Activated naive CD8-positive, alpha-beta T cell treated with anti-CD3 and anti-CD28 coated beads for 36 hours (primary cell): ENCODE data around the gene SMIM14. TPM values are rescaled to one million over a fixed set of nuclear protein-coding genes. Genes with fewer than 3 reads are reported as not detected.
"Not testable (repeated sequence)": the region's sequence is repeated elsewhere in the genome, so short reads cannot be mapped to it uniquely, and the experiment has no call there.

Experiments
- DNase-seq: peaks from one replicate; pipeline ENCODE4 v3.0.0; 2021
- H3K27ac Mint-ChIP-seq: one replicate; pipeline ENCODE4 v1.8.0; 2022; ENCODE audit warnings: mild to moderate bottlenecking, moderate library complexity, mixed read lengths
- H3K27me3 Mint-ChIP-seq: one replicate; pipeline ENCODE4 v1.8.0; 2022; ENCODE audit warnings: mild to moderate bottlenecking, mixed read lengths
- H3K36me3 Mint-ChIP-seq: one replicate; pipeline ENCODE4 v1.8.0; 2021; ENCODE audit warnings: mild to moderate bottlenecking, mixed read lengths
- H3K4me1 Mint-ChIP-seq: one replicate; pipeline ENCODE4 v1.8.0; 2021; ENCODE audit warnings: mixed read lengths
- H3K4me3 Mint-ChIP-seq: one replicate; pipeline ENCODE4 v1.8.0; 2022; ENCODE audit warnings: mild to moderate bottlenecking, moderate library complexity, mixed read lengths
- H3K9me3 Mint-ChIP-seq: one replicate; pipeline ENCODE4 v1.8.0; 2022; ENCODE audit warnings: mixed read lengths
- total RNA-seq, 2 experiments: library from RNA; stranded (reverse); gene quantifications; one replicate each; pipeline ENCODE4 v1.2.3, GENCODE V29; 2021

SMIM14 gene
- total RNA-seq, 2 experiments from 2014 or later, result 0.36 to 0.62 TPM

DNA sequence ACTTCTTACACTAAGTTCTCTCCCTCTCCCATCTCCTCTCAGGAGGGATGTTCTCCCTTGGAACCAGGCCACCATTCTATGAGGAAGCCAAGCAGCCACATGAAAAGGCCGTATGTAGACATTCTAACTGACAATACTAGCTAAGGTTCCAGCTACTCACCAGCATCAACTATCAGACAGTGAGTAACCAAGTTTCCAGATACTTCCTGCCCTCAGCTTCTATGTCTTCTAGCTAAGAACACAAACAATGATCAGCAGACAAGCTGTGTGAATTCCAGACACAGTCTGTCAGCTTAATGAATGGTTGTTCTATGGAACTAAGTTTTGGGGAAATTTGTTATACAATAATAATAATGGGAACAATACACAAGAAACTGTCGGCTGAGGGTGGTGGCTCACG is 50.8 kb downstream of the SMIM14 start:
- no peak for DNase-seq
- Mint-ChIP-seq H3K27me3 (no peaks in the 10 kb centered on the region), H3K27ac (no peak overlapping the region)

DNA sequence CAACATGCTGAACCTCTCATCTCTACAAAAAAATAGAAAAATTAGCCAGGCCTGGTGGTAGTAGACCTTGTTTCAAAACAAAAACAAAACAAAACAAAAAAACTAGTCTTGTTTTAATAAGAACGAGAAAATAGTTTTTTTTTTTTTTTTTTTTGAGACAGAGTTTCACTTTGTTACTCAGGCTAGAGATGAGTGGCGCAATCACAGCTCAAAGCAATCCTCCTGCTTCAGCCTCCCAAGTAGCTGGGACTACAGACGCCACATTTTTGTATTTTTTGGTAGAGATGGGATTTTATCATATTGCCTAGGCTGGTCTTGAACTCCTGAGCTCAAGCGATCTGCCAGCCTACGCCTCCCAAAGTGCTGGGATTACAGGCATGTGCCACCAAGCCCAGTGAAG is 63.7 kb downstream of the SMIM14 start:
- no peaks in the 10 kb centered on the region for H3K9me3 Mint-ChIP-seq
- no peaks in the 10 kb centered on the region for H3K27me3 Mint-ChIP-seq
- peaks cover 2% of the 10 kb centered on the region for H3K4me1 Mint-ChIP-seq
- no peak overlapping the region for H3K4me3 Mint-ChIP-seq
- H3K36me3 Mint-ChIP-seq, result no peaks in the 10 kb centered on the region
- DNase-seq, result no peak
- no peak overlapping the region for H3K27ac Mint-ChIP-seq

More for the DNA sequence above, 50.8 kb downstream of the SMIM14 start:
- Mint-ChIP-seq H3K4me3 (no peak overlapping the region), H3K36me3 (no peaks in the 10 kb centered on the region), H3K4me1 (no peaks in the 10 kb centered on the region), H3K9me3 (no peaks in the 10 kb centered on the region)

DNA sequence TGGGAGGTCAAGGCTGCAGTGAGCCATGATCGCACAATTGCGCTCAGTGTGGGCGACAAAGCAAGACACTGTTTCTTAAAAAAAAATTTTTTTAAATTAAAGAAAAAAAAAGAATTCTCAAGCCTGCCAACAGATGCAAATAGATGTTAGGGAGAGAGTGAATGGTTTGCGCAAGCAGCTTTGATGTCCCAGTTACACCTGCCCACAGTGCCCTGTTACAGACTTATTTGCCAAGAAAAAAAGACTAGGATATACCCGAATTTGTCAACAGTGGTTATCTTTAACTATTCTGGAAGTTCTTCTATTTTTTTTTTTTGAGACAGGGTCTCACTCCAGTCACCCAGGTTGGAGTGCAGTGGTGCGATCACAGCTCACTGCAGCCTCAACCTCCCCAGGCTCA is 67.2 kb downstream of the SMIM14 start:
- no peak for DNase-seq
- Mint-ChIP-seq H3K27ac (no peak overlapping the region), H3K4me1 (peaks cover 7% of the 10 kb centered on the region), H3K36me3 (no peaks in the 10 kb centered on the region), H3K4me3 (no peak overlapping the region), H3K9me3 (no peaks in the 10 kb centered on the region), H3K27me3 (no peaks in the 10 kb centered on the region)

DNA sequence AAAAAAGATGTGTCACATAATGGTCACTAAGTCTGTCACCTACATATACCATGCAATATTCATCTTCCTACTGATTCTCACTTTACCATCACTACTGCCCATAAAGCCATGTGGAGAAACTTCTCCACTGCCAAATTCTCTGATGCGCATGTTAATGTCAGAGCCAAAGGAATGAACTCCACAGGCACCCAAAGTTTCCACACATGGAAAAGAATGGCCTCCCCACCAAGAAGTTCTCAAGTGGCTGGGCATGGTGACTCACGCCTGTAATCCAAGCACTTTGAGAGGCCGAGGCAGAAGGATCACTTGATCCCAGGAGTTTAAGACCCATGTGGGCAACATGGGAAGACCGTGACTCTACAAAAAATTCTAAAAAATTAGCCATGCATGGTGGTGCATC is 67.6 kb downstream of the SMIM14 start:
- Mint-ChIP-seq H3K36me3 (peaks cover 3% of the 10 kb centered on the region), H3K27me3 (no peaks in the 10 kb centered on the region), H3K27ac (no peak overlapping the region), H3K4me3 (no peak overlapping the region), H3K9me3 (no peaks in the 10 kb centered on the region), H3K4me1 (peaks cover 5% of the 10 kb centered on the region)
- DNase-seq, result no peak

DNA sequence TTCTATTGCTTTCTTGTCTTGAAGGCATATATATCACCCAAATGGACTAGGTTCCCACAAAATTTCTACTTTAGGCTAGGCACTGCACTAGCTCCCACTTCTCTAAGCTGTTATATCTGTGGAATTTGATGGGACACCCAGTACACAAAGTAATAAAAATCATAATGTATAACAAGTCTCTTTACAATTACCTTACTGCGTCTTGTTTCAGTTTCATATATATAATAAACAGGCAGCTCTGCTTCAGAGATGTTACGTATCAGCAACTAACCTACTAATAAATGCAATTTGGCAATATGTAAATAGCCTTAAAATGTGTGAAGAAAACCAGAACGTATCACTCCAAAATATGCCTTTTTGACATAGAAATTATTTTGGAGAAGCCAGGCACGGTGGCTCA is 69.5 kb downstream of the SMIM14 start:
- no peak overlapping the region for H3K4me3 Mint-ChIP-seq
- peaks cover 9% of the 10 kb centered on the region for H3K36me3 Mint-ChIP-seq
- no peaks in the 10 kb centered on the region for H3K27me3 Mint-ChIP-seq
- no peaks in the 10 kb centered on the region for H3K9me3 Mint-ChIP-seq
- H3K27ac Mint-ChIP-seq, result no peak overlapping the region
- H3K4me1 Mint-ChIP-seq, result peaks cover 5% of the 10 kb centered on the region
- no peak for DNase-seq

DNA sequence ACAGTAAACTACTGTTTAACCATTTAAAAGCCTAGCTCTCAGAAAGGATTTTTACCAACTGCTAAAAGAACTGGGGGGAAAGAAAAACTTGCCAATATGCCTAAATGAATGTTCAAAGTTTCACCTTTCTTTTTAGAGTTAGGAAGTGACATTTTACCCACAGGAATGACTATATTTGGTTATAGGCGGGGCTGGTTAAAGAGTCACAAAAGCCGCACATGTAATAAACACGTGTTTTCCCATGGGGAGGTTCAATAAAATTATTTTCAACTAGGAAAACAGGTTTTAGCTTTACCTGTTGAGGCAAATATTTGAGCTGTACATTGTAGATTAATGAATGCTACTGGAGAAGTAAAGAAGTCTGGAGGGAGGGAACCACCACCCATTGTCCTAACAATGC is 69.9 kb downstream of the SMIM14 start:
- H3K4me1 Mint-ChIP-seq, result peaks cover 5% of the 10 kb centered on the region
- H3K9me3 Mint-ChIP-seq, result no peaks in the 10 kb centered on the region
- peak overlapping the region; percentile 45 for H3K27ac Mint-ChIP-seq
- peaks cover 9% of the 10 kb centered on the region for H3K36me3 Mint-ChIP-seq
- DNase-seq, result no peak
- H3K4me3 Mint-ChIP-seq, result no peak overlapping the region
- H3K27me3 Mint-ChIP-seq, result no peaks in the 10 kb centered on the region

GRCh38 chr4:39565878-39566600 is 72.6 kb downstream of the SMIM14 start:
- no peak for DNase-seq
- Mint-ChIP-seq H3K36me3 (peaks cover 9% of the 10 kb centered on the region), H3K4me3 (no peak overlapping the region), H3K27me3 (no peaks in the 10 kb centered on the region), H3K4me1 (peaks cover 5% of the 10 kb centered on the region), H3K9me3 (no peaks in the 10 kb centered on the region), H3K27ac (no peak overlapping the region)

- no peak for DNase-seq
- peaks cover 9% of the 10 kb centered on the region for H3K36me3 Mint-ChIP-seq
- no peak overlapping the region for H3K4me3 Mint-ChIP-seq
- H3K4me1 Mint-ChIP-seq, result peaks cover 2% of the 10 kb centered on the region
- no peaks in the 10 kb centered on the region for H3K27me3 Mint-ChIP-seq
- H3K27ac Mint-ChIP-seq, result no peak overlapping the region
- no peaks in the 10 kb centered on the region for H3K9me3 Mint-ChIP-seq
These were observed 75.3 kb downstream of the SMIM14 start for GRCh38 chr4:39563346-39563847.

GRCh38 chr4:39562792-39563191 is 75.9 kb downstream of the SMIM14 start:
- no peaks in the 10 kb centered on the region for H3K4me1 Mint-ChIP-seq
- peaks cover 9% of the 10 kb centered on the region for H3K36me3 Mint-ChIP-seq
- no peaks in the 10 kb centered on the region for H3K27me3 Mint-ChIP-seq
- no peak overlapping the region for H3K4me3 Mint-ChIP-seq
- DNase-seq, result no peak
- H3K9me3 Mint-ChIP-seq, result no peaks in the 10 kb centered on the region
- H3K27ac Mint-ChIP-seq, result no peak overlapping the region

- Mint-ChIP-seq H3K4me1 (no peaks in the 10 kb centered on the region), H3K27me3 (no peaks in the 10 kb centered on the region), H3K36me3 (peaks cover 2% of the 10 kb centered on the region), H3K9me3 (no peaks in the 10 kb centered on the region), H3K4me3 (no peak overlapping the region), H3K27ac (no peak overlapping the region)
- no peak for DNase-seq
These were observed 79.0 kb downstream of the SMIM14 start for GRCh38 chr4:39559626-39560025.

GRCh38 chr4:39555472-39555871 is 83.2 kb downstream of the SMIM14 start:
- Mint-ChIP-seq H3K9me3 (no peaks in the 10 kb centered on the region), H3K27me3 (no peaks in the 10 kb centered on the region), H3K27ac (no peak overlapping the region)

GRCh38 chr4:39548425-39549067 is 90.1 kb downstream of the SMIM14 start:
- Mint-ChIP-seq H3K9me3 (no peaks in the 10 kb centered on the region), H3K36me3 (no peaks in the 10 kb centered on the region), H3K4me1 (no peaks in the 10 kb centered on the region), H3K27ac (no peak overlapping the region), H3K4me3 (no peak overlapping the region), H3K27me3 (no peaks in the 10 kb centered on the region)
- DNase-seq, result no peak

More at GRCh38 chr4:39555472-39555871, 83.2 kb downstream of the SMIM14 start:
- Mint-ChIP-seq H3K4me3 (no peak overlapping the region), H3K36me3 (no peaks in the 10 kb centered on the region), H3K4me1 (no peaks in the 10 kb centered on the region)
- DNase-seq, result no peak

GRCh38 chr4:39544580-39545315 is 93.9 kb downstream of the SMIM14 start:
- no peak for DNase-seq
- H3K4me1 Mint-ChIP-seq, result no peaks in the 10 kb centered on the region
- H3K27me3 Mint-ChIP-seq, result no peaks in the 10 kb centered on the region
- H3K36me3 Mint-ChIP-seq, result no peaks in the 10 kb centered on the region
- H3K4me3 Mint-ChIP-seq, result no peak overlapping the region
- H3K9me3 Mint-ChIP-seq, result no peaks in the 10 kb centered on the region
- no peak overlapping the region for H3K27ac Mint-ChIP-seq

GRCh38 chr4:39544080-39544479 is 94.6 kb downstream of the SMIM14 start:
- H3K9me3 Mint-ChIP-seq, H3K4me3 Mint-ChIP-seq, H3K36me3 Mint-ChIP-seq, DNase-seq, H3K27me3 Mint-ChIP-seq, H3K4me1 Mint-ChIP-seq, H3K27ac Mint-ChIP-seq: not testable (repeated sequence)

- H3K4me1 Mint-ChIP-seq, result no peaks in the 10 kb centered on the region
- no peak overlapping the region for H3K4me3 Mint-ChIP-seq
- no peak overlapping the region for H3K27ac Mint-ChIP-seq
- no peaks in the 10 kb centered on the region for H3K9me3 Mint-ChIP-seq
- H3K36me3 Mint-ChIP-seq, result no peaks in the 10 kb centered on the region
- no peak for DNase-seq
- no peaks in the 10 kb centered on the region for H3K27me3 Mint-ChIP-seq
These were observed 95.6 kb downstream of the SMIM14 start for GRCh38 chr4:39543034-39543433.
